KMS-11 (cell line): ENCODE data around the gene AP3M1.

Experiments used
- H2AFZ ChIP-seq: fragments of 200-600 bp; sonication (generic); 2 replicates; pipeline ENCODE4 v1.6.1; 2016; ENCODE audit warnings: antibody characterized with exemption, mixed run types, low read depth
- H3K27ac ChIP-seq: fragments of 200-600 bp; sonication (generic); 2 replicates; pipeline ENCODE4 v1.6.1; 2016; ENCODE audit warnings: mild to moderate bottlenecking, mixed run types
- H3K27me3 ChIP-seq: fragments of 200-600 bp; sonication (generic); 2 replicates; pipeline ENCODE4 v1.6.1; 2017; ENCODE audit warnings: mild to moderate bottlenecking, low read depth, mixed run types, moderate library complexity; ENCODE audit not compliant: insufficient read depth
- H3K36me3 ChIP-seq: fragments of 200-600 bp; sonication (generic); 2 replicates; pipeline ENCODE4 v1.6.1; 2017; ENCODE audit warnings: mild to moderate bottlenecking, mixed run types; ENCODE audit not compliant: insufficient read depth
- H3K4me1 ChIP-seq: fragments of 200-600 bp; sonication (generic); 2 replicates; pipeline ENCODE4 v1.6.1; 2016; ENCODE audit warnings: mild to moderate bottlenecking, low read depth, mixed run types; ENCODE audit not compliant: poor library complexity, severe bottlenecking
- H3K4me2 ChIP-seq: fragments of 200-600 bp; sonication (generic); 2 replicates; pipeline ENCODE4 v1.7.0; 2016; ENCODE audit warnings: mild to moderate bottlenecking, mixed run types
- H3K4me3 ChIP-seq: fragments of 200-600 bp; sonication (generic); IDR thresholded peaks from 2 replicates; pipeline ENCODE4 v1.6.1; 2017; ENCODE audit warnings: low read depth, low read length, mixed read lengths; ENCODE audit not compliant: insufficient read depth
- H3K79me2 ChIP-seq: fragments of 200-600 bp; sonication (generic); 2 replicates; pipeline ENCODE4 v1.6.1; 2016; ENCODE audit warnings: low read depth, mixed run types; ENCODE audit not compliant: insufficient read depth
- H3K9ac ChIP-seq: fragments of 200-600 bp; sonication (generic); 2 replicates; pipeline ENCODE4 v1.6.1; 2016; ENCODE audit warnings: mild to moderate bottlenecking, mixed run types
- H4K20me1 ChIP-seq: fragments of 200-600 bp; sonication (generic); 2 replicates; pipeline ENCODE4 v1.6.1; 2016; ENCODE audit warnings: mild to moderate bottlenecking, mixed run types; ENCODE audit not compliant: insufficient read depth
- CTCF ChIP-seq: fragments of 200-600 bp; sonication (generic); conservative IDR thresholded peaks from 2 replicates; pipeline ENCODE4 v1.6.1; 2017; ENCODE audit warnings: low read depth, mild to moderate bottlenecking, antibody characterized with exemption, low read length, moderate library complexity, mixed read lengths

Gene AP3M1

GRCh38 chr10:74137992-74138391, 12.6 kb downstream of the AP3M1 start:
- peaks cover 11% of the 10 kb centered on the region; the same call in 1 of the 2 replicates for H3K36me3 ChIP-seq
- no peak for TF ChIP-seq CTCF
- H3K4me1 ChIP-seq, result no peaks in the 10 kb centered on the region
- H3K9ac ChIP-seq, result no peak overlapping the region
- no peaks in the 10 kb centered on the region for H3K27me3 ChIP-seq
- H3K27ac ChIP-seq, result no peak overlapping the region
- H4K20me1 ChIP-seq, result no peaks in the 10 kb centered on the region
- peaks cover 8% of the 10 kb centered on the region; the same call in 1 of the 2 replicates for H3K79me2 ChIP-seq
- no peak overlapping the region for H3K4me3 ChIP-seq
- H3K4me2 ChIP-seq, result no peak overlapping the region
- no peak overlapping the region for H2AFZ ChIP-seq

DNA sequence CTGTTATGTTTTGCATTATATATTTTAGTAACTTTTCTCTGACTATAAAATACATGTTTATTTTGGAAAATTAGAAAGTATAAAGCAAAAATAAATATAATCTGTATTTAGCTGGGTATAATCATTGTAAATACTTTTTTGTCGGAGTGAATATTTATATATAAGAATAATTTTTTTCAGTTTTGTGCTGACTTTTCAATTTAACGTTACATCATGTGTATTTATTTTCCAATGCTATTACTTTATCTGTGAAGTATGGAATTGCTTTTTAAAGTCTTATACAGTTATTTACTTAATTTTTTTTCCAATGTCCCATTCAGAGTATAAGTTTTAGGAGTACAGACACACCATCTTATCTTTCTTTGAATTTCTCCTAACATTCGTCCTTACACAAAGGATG, 15.2 kb downstream of the AP3M1 start:
- Histone ChIP-seq H2AFZ (no peak overlapping the region), H3K79me2 (peaks cover under 1% of the 10 kb centered on the region; the same call in 1 of the 2 replicates), H3K36me3 (peaks cover 11% of the 10 kb centered on the region; the same call in 1 of the 2 replicates), H3K27ac (no peak overlapping the region), H3K4me1 (no peaks in the 10 kb centered on the region), H3K4me2 (no peak overlapping the region), H3K27me3 (no peaks in the 10 kb centered on the region), H3K9ac (no peak overlapping the region), H3K4me3 (no peak overlapping the region), H4K20me1 (no peaks in the 10 kb centered on the region)
- TF ChIP-seq CTCF, result no peak

DNA sequence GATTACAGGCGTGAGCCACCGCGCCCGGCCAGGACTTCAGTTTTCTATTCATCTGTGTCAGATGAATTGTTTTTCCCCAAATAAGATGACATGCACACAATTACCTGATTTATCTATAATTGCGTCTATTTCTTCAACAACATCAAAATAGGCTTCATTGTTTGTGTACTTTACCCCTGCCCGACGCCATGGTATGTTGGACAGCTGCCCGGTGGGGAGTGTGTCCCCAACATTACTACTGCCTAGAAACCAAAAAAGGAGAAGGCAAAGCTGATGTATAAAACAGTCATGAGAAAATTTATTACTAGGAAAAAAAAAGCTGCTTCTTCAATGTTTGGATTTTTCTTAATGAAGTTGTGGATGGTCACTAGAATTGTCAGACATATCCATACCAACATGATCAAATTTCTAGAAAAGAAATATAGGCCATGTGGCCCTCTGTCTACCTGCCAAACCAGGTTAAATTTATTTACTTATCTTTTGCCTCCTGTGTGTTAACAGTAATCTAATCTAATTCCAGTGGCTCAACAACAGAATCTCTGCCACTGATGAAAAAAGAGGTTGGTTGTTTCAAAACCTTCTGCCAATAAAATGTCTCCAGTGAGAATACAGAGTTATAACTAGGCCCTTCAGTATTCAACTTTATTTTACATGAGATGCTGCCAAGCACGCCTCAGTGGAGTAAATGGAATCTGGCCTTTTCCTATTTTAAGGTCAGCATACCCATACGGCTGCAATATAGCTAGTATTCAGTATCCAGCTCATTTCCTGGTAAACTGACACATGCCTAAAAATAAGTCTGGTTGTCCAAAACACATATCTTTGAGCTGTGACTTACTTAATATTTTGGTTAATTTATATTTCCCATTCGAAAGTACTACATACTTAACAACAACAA, 16.5 kb downstream of the AP3M1 start:
- Histone ChIP-seq H3K4me2 (no peak overlapping the region), H3K79me2 (no peaks in the 10 kb centered on the region), H3K4me3 (no peak overlapping the region), H3K4me1 (no peaks in the 10 kb centered on the region), H4K20me1 (no peaks in the 10 kb centered on the region), H3K27me3 (no peaks in the 10 kb centered on the region), H3K9ac (no peak overlapping the region), H2AFZ (no peak overlapping the region), H3K36me3 (peaks cover 11% of the 10 kb centered on the region; the same call in 1 of the 2 replicates), H3K27ac (no peak overlapping the region)
- TF ChIP-seq CTCF, result no peak

DNA sequence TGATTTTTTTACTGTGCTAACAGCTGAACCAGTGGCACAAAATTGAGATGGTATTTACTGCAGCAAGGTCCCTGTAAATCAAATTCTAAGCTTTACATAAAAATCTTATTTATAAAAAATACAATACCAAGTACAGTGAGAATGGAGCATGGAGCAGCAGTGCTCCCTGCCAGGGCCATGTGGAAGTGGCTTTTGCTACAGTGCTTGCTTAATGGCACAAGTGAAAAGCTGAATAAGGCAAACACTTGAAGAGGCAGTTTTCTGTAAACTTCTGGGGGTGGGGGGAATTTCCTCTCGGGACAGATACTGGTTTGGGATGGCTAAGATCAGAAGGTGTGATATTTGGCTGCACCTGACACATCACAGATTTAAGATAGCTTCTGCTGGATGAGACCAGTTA, 27.5 kb downstream of the AP3M1 start:
- peaks cover 14% of the 10 kb centered on the region; the same call in 1 of the 2 replicates for H3K36me3 ChIP-seq
- TF ChIP-seq CTCF, result no peak
- H3K4me1 ChIP-seq, result peaks cover 15% of the 10 kb centered on the region
- H3K27ac ChIP-seq, result no peak overlapping the region
- no peaks in the 10 kb centered on the region for H3K79me2 ChIP-seq
- H4K20me1 ChIP-seq, result no peaks in the 10 kb centered on the region
- no peak overlapping the region for H3K4me3 ChIP-seq
- no peak overlapping the region for H3K4me2 ChIP-seq
- H2AFZ ChIP-seq, result no peak overlapping the region
- H3K27me3 ChIP-seq, result no peaks in the 10 kb centered on the region
- H3K9ac ChIP-seq, result no peak overlapping the region
